Tibial nerve (tissue), 4 donors: Measurements from ENCODE around the gene LGR6. TPM values are rescaled to one million over a fixed set of nuclear protein-coding genes. Genes with fewer than 3 reads are reported as not detected.

Experiments
- DNase-seq, 2 donors: peaks; one replicate each; pipeline ENCODE4 v3.0.0-alpha.2; 2019; ENCODE audit warnings: low spot score in 2 of 2
- H3K27ac ChIP-seq, 4 donors: fragments of 200-600 bp; sonication (generic) in 3 of 4; one replicate each; pipeline ENCODE4 v1.5.1; 2017 to 2019; ENCODE audit warnings: mild to moderate bottlenecking in 1 of 4
- H3K27me3 ChIP-seq, 2 donors: fragments of 200-600 bp; sonication (generic) in 1 of 2; one replicate each; pipeline versions ENCODE4 v1.5.1 to v1.6.0; 2017 to 2019
- H3K36me3 ChIP-seq, 3 donors: fragments of 200-600 bp; sonication (generic); one replicate each; pipeline ENCODE4 v1.5.1; 2018 to 2019
- H3K4me1 ChIP-seq, 4 donors: fragments of 200-600 bp; sonication (generic) in 3 of 4; one replicate each; pipeline ENCODE4 v1.5.1; 2017 to 2019
- H3K4me3 ChIP-seq, 4 donors: fragments of 200-600 bp; sonication (generic) in 3 of 4; one replicate each; pipeline ENCODE4 v1.5.1; 2017 to 2019; ENCODE audit warnings: mild to moderate bottlenecking in 1 of 4, moderate library complexity in 1 of 4
- H3K9me3 ChIP-seq, 4 donors: fragments of 200-600 bp; sonication (generic) in 3 of 4; one replicate each; pipeline ENCODE4 v1.5.1; 2017 to 2019
- CTCF ChIP-seq, 5 experiments: fragments of 200-600 bp in 3 of 5; fragments of 450-650 bp in 2 of 5; sonication (generic) in 3 of 5; IDR thresholded peaks; one replicate each; pipeline ENCODE4 v1.5.1; 2016 to 2019; ENCODE audit warnings: antibody characterized with exemption in 5 of 5, mild to moderate bottlenecking in 3 of 5, moderate library complexity in 2 of 5
- EP300 ChIP-seq, 2 donors: sonication (generic); formaldehyde crosslinking; IDR thresholded peaks; one replicate each; pipeline ENCODE4 v1.6.1; 2017; ENCODE audit warnings: antibody characterized with exemption in 2 of 2, mild to moderate bottlenecking in 1 of 2
- POLR2A ChIP-seq, 2 donors: fragments of 450-650 bp; IDR thresholded peaks; one replicate each; pipeline ENCODE4 v1.6.1; 2017; ENCODE audit warnings: antibody characterized with exemption in 2 of 2, mild to moderate bottlenecking in 2 of 2, moderate library complexity in 2 of 2
- WGBS, 2 donors: methylation state at CpG; one replicate each; pipeline ENCODE4 v1.1.5; 2018; 5-methylcytosine and 5-hydroxymethylcytosine counted together
- total RNA-seq, 4 donors: library from RNA; depleted of rRNA; stranded (reverse); fragments of >200 nt; gene quantifications; one replicate each; pipeline ENCODE4 v1.1.0, GENCODE V29; 2016

The LGR6 gene
- total RNA-seq, 4 donors from 2014 or later: 0.42 TPM; not detected in 3

GRCh38 chr1:202282025-202282371, 88.4 kb downstream of the LGR6 start:
- TF ChIP-seq EP300 (IDR thresholded peaks at IDR 0.05): no peak
- no peak for TF ChIP-seq POLR2A (IDR thresholded peaks at IDR 0.05)
- no peak for TF ChIP-seq CTCF (IDR thresholded peaks at IDR 0.05)
- WGBS, 2 donors: 89 to 91% methylated on average over 5 of the region's 5 CpGs
- H3K36me3 ChIP-seq: no peaks in the 10 kb centered on the region
- no peaks in the 10 kb centered on the region for H3K27me3 ChIP-seq
- DNase-seq: no peak
- peaks cover 0 to 26% (median 4%) of the 10 kb centered on the region in 4 donors for H3K4me1 ChIP-seq
- no peak overlapping the region for H3K27ac ChIP-seq
- H3K9me3 ChIP-seq: no peaks in the 10 kb centered on the region
- H3K4me3 ChIP-seq: no peak overlapping the region

- 91 to 92% methylated on average over 7 of the region's 7 CpGs for WGBS, 2 donors
- no peak for DNase-seq
Measured at GRCh38 chr1:202282596-202283283, 89.1 kb downstream of the LGR6 start.

GRCh38 chr1:202283379-202283844, 89.8 kb downstream of the LGR6 start:
- Histone ChIP-seq H3K27me3 (no peaks in the 10 kb centered on the region), H3K4me1 (peaks cover 0 to 26% (median 4%) of the 10 kb centered on the region in 4 donors), H3K9me3 (no peaks in the 10 kb centered on the region), H3K27ac (no peak overlapping the region), H3K4me3 (no peak overlapping the region), H3K36me3 (no peaks in the 10 kb centered on the region)
- TF ChIP-seq POLR2A (IDR thresholded peaks at IDR 0.05) (no peak), CTCF (IDR thresholded peaks at IDR 0.05) (no peak), EP300 (IDR thresholded peaks at IDR 0.05) (no peak)
- DNase-seq: no peak
- WGBS, 2 donors: 14 to 26% methylated on average over 10 of the region's 10 CpGs

More at GRCh38 chr1:202282596-202283283, 89.1 kb downstream of the LGR6 start:
- no peak for TF ChIP-seq CTCF (IDR thresholded peaks at IDR 0.05)
- TF ChIP-seq POLR2A (IDR thresholded peaks at IDR 0.05): no peak
- no peak for TF ChIP-seq EP300 (IDR thresholded peaks at IDR 0.05)
- peaks cover 0 to 26% (median 4%) of the 10 kb centered on the region in 4 donors for H3K4me1 ChIP-seq
- H3K4me3 ChIP-seq: no peak overlapping the region
- H3K27me3 ChIP-seq: no peaks in the 10 kb centered on the region
- H3K36me3 ChIP-seq: no peaks in the 10 kb centered on the region
- H3K27ac ChIP-seq: no peak overlapping the region
- H3K9me3 ChIP-seq: no peaks in the 10 kb centered on the region

- no peak for DNase-seq
- WGBS, 2 donors: 62 to 64% methylated on average over 4 of the region's 4 CpGs
- Histone ChIP-seq H3K36me3 (no peaks in the 10 kb centered on the region), H3K9me3 (no peaks in the 10 kb centered on the region), H3K4me1 (peaks cover 0 to 26% (median 4%) of the 10 kb centered on the region in 4 donors), H3K27me3 (no peaks in the 10 kb centered on the region), H3K27ac (no peak overlapping the region), H3K4me3 (no peak overlapping the region)
- no peak for TF ChIP-seq POLR2A (IDR thresholded peaks at IDR 0.05)
- no peak for TF ChIP-seq CTCF (IDR thresholded peaks at IDR 0.05)
- TF ChIP-seq EP300 (IDR thresholded peaks at IDR 0.05): no peak
Measured at GRCh38 chr1:202283991-202284390, 90.4 kb downstream of the LGR6 start.

- Histone ChIP-seq H3K36me3 (no peaks in the 10 kb centered on the region), H3K27me3 (no peaks in the 10 kb centered on the region), H3K4me3 (no peak overlapping the region), H3K27ac (no peak overlapping the region), H3K9me3 (no peaks in the 10 kb centered on the region), H3K4me1 (peaks cover 0 to 24% (median 4%) of the 10 kb centered on the region in 4 donors)
- WGBS, 2 donors: 91 to 94% methylated on average over 3 of the region's 3 CpGs
- TF ChIP-seq CTCF (IDR thresholded peaks at IDR 0.05) (no peak), POLR2A (IDR thresholded peaks at IDR 0.05) (no peak), EP300 (IDR thresholded peaks at IDR 0.05) (no peak)
- no peak for DNase-seq
Measured at GRCh38 chr1:202285908-202286307, 92.3 kb downstream of the LGR6 start.
